GM18870 (cell line): ENCODE measurements around the gene MAK.
"Not testable (repeated sequence)": the region's sequence is repeated elsewhere in the genome, so short reads cannot be mapped to it uniquely, and the experiment has no call there.

Experiments
- ATAC-seq: cut with Tn5 transposase; IDR thresholded peaks from one replicate; pipeline ENCODE4 v1.9.1; 2021; ENCODE audit warnings: moderate library complexity; ENCODE audit not compliant: unreplicated experiment

MAK gene

GRCh38 chr6:10733151-10733715, 105.1 kb downstream of the MAK start:
- ATAC-seq = no peak

DNA sequence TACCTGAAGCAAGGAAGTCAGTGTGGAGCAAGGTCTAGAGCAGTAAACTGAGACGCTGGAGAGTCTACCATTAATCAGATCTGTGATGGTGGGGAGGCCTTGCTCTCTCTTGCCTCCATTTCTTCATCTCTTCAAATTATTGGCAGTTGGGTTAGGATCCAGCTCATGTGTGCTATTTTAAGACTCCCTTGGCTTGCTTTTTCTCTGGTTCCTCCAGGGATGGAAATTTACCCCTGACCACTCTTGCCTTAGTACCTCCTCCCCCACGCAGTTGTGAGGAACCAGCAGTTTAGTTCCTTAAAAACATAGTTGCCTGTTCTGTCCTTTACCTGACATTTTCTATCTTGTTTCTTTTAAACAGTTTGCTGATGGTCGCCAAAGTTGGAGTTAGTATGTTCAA, 108.1 kb downstream of the MAK start:
- no peak for ATAC-seq

DNA sequence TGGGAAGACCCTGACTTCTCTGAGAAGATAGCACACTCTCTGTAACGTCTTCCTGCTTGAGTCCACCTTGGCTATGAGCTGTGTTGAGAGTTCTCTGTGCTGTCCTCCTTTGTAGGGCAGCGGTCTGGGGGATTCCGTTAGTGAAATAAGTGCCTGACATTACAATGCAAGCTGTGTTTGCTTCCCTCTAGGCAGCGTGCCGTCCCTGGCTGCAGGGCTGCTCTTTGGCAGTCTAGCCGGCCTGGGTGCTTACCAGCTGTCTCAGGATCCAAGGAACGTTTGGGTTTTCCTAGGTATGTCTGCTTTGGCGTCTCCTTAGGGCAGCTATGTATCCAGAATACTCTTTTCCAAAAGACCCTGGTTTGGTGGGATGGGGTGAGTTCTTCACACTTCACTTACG, 112.6 kb downstream of the MAK start:
- no peak for ATAC-seq

- ATAC-seq = no peak
Observed at GRCh38 chr6:10725044-10725443, 113.3 kb downstream of the MAK start.

DNA sequence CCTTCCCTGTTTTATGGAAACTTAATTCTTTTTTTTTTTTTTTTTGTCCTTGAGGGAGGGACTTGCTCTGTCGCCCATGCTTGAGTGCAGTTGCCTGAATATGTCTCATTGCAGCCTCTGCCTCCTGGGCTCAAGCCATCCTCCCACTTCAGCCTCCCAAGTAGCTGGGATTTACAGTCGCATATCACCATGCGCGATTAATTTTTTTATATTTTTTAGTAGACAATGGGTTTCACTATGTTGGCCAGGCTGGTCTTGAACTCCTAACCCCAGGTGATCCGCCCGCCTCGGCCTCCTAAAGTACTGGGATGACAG, 114.8 kb downstream of the MAK start:
- no peak for ATAC-seq

DNA sequence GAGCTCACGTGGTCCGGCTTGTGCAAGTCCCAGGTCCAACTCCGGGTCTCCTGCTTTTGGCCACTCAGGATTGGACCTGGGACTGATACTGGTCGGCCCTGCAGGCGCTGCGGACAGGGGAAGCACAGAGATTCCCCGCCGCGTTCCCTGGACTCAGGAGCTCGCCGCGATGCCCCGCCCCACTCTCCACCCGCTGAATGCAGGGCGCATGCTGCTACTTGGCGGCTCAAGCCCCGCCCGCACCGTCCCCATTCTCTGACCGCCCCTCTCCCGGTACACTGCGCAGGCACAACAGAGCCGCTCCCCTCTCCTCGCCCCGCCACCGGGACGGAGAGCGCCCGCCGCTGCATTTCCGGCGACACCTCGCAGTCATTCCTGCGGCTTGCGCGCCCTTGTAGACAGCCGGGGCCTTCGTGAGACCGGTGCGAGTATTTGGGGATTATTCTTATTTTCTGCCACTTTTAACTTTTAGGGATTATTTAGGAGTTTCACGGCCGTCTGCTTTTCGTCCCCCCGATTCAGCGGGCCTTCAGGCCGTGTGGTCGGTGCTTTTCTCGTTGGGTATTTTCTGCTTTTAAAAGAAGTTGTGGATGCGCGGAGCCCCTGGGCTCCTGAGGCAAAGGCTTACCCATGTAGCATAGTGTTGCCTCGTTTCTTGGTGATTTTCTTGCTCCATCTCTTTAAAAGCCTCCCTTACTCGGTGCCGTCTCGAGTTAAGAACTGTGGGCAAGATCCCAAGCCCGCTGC, 115.3 kb downstream of the MAK start, which contains the start of gene TMEM14C:
TMEM14C (plus strand) TSS at position 251 of the 747 bp plus-strand sequence. CDS start 1,544 bp downstream, outside the sequence.
- peak; percentile 95 for ATAC-seq

- no peak for ATAC-seq
Observed at GRCh38 chr6:10722570-10722819, 115.8 kb downstream of the MAK start.

DNA sequence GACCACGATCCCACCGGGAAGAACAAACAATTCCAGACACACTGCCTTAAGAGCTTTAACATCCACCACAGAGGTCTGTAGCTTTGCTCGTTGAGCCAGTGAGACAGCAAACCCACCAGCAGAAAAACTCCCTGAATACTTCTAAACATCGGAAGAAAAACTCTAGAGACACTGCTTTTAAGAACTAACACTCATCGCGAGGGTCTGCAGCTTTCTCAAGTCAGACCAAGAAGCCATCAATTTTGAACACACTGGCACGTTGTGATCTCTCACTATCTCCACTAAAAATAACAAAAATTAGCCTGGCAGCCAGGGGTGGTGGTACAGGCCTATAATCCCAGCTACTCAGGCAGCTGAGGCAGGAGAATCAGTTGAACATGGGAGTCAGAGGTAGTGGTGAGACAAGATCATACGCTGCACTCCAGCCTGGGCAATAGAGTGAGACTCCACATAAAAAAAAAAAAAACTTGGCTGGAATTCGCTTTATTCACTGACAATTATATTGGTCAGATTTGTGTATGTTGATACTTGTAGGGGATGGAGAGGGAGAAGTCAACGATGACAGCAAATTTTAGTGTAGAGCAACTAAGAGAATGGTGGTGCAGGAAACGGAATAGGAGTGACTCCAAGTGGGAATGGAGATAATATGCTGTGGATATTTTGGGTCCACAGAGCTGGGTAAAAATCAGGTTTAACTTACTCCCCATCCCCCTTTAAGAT, 116.3 kb downstream of the MAK start:
- no peak for ATAC-seq

DNA sequence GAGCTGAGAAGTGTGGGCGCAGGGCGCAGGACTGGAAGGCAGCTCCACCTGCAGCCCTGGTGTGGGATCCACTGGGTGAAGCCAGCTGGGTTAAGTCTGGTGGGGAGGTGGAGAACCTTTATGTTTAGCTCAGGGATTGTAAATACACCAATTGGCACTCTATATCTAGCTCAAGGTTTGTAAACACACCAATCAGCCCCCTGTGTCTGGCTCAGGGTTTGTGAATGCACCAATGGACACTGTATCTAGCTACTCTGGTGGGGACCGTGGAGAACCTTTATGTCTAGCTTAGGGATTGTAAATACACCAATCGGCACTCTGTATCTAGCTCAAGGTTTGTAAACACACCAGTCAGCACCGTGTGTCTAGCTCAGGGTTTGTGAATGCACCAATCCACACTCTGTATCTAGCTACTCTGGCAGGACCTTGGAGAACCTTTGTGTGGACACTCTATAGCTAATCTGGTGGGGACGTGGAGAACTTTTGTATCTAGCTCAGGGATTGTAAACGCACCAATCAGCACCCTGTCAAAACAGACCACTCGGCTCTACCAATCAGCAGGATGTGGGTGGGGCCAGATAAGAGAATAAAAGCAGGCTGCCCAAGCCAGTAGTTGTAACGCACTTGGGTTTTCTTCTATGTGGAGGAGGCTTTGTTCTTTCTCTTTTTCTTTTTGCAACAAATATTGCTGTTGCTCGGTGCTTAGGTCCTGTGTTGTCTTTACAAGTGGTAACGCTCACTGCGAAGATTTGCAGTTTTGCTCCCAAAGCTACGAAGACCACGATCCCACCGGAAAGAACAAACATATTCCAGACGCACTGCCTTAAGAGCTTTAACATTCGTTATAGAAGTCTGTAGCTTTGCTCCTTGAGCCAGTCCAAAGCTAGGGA, 117.1 kb downstream of the MAK start:
- ATAC-seq = not testable (repeated sequence)

- ATAC-seq = no peak
Observed at GRCh38 chr6:10720265-10720959, 117.9 kb downstream of the MAK start.

DNA sequence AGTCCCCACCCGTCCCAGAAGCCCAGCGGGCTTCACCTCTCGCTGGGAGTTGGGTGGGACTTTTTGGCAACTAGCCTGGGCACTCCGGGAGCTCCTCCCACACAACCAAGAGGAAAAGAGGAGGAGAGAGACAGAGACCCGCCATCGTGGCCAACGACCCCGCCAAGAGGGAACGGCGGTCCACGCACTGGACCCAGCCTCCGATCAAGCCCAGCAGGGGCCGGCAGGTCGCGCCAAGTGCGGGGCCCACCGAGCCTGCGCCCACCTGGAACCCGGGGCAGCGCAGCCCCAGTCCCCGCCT, 118.4 kb downstream of the MAK start:
- ATAC-seq = no peak

DNA sequence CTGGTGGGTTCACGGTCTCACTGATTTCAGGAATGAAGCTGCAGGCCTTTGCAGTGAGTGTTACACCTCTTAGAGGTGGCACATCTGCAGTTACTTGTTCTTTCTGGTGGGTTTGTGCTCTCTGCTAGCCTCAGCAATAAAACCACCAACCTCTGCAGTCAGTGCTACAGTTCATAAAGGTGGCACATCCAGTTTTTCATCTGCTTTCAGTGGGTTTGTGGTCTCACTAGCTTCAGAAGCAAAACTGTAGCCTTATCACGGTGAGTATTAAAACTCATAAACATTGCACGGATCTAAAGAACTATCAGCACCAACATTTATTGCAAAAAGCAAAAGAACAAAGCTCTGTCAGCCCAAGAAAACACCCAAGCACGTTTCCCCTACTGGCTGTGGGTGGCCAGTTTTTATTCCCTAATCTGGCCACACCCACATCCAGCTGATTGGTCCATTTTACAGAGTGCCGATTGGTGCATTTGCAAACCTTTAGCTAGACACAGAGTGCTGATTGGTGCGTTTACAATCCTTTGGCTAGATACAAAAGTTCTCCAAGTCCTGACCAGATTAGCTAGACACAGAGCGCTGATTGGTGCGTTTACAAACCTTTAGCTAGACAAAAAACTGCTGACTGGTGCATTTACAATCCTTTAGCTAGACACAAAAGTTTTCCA, 118.9 kb downstream of the MAK start:
- no peak for ATAC-seq

DNA sequence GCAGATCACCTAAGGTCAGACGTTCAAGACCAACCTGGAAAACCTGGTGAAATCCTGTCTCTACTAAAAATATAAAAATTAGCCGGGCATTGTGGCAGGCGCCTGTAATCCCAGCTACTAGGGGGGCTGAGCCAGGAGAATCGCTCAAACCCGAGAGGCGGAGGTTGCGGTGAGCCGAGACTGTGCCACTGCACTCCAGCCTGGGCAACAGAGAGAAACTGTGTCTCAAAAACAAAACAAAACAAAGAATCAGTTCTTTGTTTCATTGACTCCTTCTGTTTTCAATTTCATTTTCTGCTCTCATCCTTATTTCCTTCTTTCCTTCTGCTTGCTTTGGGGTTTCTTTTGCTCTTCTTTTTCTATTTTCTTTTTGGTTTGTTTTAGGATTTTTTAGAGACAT, 124.4 kb downstream of the MAK start:
- ATAC-seq = no peak
